ENCODE data around the gene ZNF581. TPM values are rescaled to one million over a fixed set of nuclear protein-coding genes. Genes with fewer than 3 reads are reported as not detected.
A peak's percentile ranks its signal among the peaks of the same experiment; 100 is the strongest.

ZNF581 gene
- total RNA-seq, 1 donor from 2014 or later: 27.2 TPM

GRCh38 chr19:55644191-55644833, 863 bp downstream of the ZNF581 start:
- no peak for DNase-seq (ENCODE audit: low read depth)
- no peak for TF ChIP-seq CTCF (conservative IDR thresholded peaks at IDR 0.05; ENCODE audit: low read depth, low read length)
- H3K4me3 ChIP-seq (ENCODE audit: low read depth, low read length): peak overlapping the region; percentile 85

DNA sequence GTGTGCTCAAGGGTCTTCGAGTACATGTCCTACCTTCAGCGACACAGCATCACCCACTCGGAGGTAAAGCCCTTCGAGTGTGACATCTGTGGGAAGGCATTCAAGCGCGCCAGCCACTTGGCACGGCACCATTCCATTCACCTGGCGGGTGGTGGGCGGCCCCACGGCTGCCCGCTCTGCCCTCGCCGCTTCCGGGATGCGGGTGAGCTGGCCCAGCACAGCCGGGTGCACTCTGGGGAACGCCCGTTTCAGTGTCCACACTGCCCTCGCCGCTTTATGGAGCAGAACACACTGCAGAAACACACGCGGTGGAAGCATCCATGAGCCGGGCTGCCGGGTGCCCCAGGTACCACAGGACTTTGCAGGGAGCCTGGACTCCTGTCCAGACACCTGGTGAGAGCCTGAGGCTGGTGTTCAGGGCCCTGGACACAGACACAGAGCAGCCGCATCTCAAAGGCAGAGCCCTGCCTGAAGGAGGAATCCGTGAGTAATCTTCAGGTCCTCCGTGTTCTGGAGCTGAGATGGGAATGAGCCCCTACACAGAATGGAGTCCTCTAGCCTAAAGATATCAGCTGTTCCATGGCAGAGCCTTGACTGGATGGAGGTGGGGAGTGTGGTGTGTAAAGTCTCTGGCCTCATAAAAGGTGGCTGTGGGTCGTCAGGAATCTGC, 1.5 kb downstream of the ZNF581 start:
- DNase-seq (ENCODE audit: low read depth): no peak
- H3K4me3 ChIP-seq (ENCODE audit: low read depth, low read length): peak overlapping the region; percentile 85
- no peak for TF ChIP-seq CTCF (conservative IDR thresholded peaks at IDR 0.05; ENCODE audit: low read depth, low read length)

GRCh38 chr19:55645512-55645881, 2.0 kb downstream of the ZNF581 start:
- H3K4me3 ChIP-seq (ENCODE audit: low read depth, low read length): peak overlapping the region; percentile 85
- no peak for TF ChIP-seq CTCF (conservative IDR thresholded peaks at IDR 0.05; ENCODE audit: low read depth, low read length)
- no peak for DNase-seq (ENCODE audit: low read depth)

GRCh38 chr19:55646889-55647731, 3.7 kb downstream of the ZNF581 start:
- peak overlapping the region; percentile 88 for H3K4me3 ChIP-seq (ENCODE audit: low read depth, low read length)
- no peak for TF ChIP-seq CTCF (conservative IDR thresholded peaks at IDR 0.05; ENCODE audit: low read depth, low read length)
- no peak for DNase-seq (ENCODE audit: low read depth)

DNA sequence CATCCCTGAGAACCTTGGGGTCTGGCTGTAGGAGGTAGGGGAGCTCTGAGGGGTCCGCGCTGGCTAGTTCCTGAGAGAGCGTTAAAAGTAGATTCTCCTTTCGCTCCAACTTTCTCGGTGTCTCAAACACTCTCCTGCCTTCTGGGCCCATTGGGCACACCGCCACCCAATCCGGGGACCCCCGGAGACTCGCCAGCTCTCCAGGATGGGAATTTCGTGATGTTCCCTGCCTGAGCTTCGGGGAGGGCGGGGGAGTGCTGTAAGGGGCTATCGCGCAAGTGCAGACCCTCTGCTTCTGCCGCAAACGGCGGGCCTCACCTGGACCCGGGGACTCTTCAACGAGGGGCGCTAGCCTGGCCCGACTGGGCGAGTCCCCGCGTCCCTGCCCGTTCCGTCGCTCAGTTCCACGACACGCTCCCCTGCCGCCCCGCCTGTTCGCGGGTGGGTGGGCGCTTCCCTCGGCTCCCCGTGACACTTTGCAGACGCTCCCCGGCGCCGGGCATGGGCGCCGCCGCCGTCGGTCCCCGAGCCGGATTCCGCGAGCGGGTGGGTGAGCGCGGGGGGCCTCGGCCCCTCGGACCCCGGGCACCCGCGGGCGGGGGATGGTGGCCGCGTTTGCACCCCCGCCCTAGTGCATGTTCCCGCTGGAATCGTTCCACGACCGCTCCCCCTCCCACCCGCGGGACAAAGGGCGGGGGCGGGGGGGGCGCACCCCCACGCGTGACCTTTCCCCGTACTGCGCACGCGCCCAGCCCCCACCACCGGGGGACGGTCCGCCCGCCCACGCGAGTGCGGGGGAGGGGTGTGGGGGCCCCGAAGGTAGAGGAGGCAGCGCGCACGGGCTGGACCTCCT, 4.5 kb downstream of the ZNF581 start, which contains the start of gene CCDC106:
CCDC106 (plus strand) TSS at position 481 of the 853 bp plus-strand sequence. CDS start 835 bp downstream, outside the sequence.
- no peak for TF ChIP-seq CTCF (conservative IDR thresholded peaks at IDR 0.05; ENCODE audit: low read depth, low read length)
- DNase-seq (ENCODE audit: low read depth): no peak
- H3K4me3 ChIP-seq (ENCODE audit: low read depth, low read length): peak within 1 kb of the TSS; percentile 88

DNA sequence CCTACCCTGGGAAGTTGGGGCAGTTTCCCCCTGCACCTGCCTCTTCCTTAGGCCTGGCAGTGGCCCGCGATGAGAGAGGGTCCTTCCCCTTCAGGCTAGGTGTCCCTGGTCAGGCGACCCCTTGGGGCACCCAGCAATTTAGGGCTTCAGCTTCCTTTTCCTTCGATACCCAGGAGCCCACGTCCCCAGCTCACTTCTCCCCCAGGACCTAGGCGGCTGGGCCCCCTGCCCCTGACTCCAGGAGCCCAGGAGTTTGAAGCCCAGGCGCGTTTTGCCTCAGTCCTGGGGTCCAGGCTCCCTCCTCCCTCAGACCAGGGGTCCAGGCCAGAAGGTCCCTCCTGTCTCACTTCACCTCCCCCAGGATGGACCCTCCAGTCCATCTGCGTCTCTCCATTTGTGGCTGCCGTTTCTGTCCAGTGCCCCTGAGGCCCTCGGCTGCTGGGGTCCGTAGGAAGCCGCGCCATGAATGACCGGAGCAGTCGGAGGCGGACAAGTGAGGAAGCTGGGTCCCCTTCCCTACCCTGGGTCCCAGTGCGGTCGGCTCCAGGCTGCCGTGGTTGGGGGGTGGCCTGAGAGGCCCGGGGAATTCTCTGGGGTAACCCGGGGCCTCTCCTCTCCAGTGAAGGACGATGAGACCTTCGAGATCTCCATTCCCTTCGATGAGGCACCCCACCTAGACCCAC, 5.3 kb downstream of the ZNF581 start:
- peak overlapping the region; percentile 88 for H3K4me3 ChIP-seq (ENCODE audit: low read depth, low read length)
- TF ChIP-seq CTCF (conservative IDR thresholded peaks at IDR 0.05; ENCODE audit: low read depth, low read length): no peak
- DNase-seq (ENCODE audit: low read depth): no peak
